ENCODE results near the gene LBR.

DNA sequence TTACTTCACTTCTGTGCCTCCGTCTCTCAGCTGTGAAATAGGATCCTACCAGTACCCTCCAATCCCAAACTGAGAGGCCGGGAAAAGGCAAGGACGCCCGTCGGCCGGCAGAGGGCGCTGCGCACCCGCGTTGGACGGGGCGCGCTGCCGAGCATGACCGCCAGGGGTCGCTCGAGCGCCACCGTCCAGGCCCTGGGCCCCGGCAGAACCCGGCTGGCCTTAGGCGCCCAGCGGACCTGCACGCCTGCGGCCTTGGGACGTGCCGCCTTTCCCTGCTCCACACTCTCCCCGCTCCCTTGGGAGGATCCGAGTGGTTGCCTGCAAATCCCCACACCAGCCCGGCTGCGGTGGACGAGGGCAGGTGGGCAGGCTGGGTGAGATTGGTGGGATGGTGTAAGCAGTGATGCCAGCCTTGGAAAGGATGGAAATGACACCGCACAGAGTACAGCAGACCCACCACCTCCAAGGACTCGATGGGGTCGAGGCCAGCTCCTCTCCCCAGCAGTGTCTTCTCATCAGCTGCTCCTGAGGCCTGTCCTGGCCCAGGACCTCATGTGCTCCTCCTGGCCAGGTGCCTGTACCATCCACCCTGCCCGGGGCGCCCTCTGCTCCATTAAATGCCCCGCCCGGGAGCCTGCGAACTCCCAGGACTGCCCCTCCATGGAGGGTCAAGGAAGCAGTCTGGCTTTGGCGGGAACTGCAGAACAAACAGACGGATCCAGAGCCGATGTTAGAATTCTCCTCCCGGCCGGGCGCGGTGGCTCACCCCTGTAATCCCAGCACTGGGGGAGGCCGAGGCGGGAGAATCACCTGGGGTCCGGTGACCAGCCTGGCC is 47.4 kb upstream of the LBR start:
- TF ChIP-seq POLR2AphosphoS5 (IDR thresholded peaks at IDR 0.05; ENCODE audit: borderline replicate concordance, low read depth, low read length) (no peak), EZH2 (IDR thresholded peaks at IDR 0.05) (no peak)
